ENCODE data around the gene SORBS2. TPM values are rescaled to one million over a fixed set of nuclear protein-coding genes. Genes with fewer than 3 reads are reported as not detected.
"Not testable (repeated sequence)": the region's sequence is repeated elsewhere in the genome, so short reads cannot be mapped to it uniquely, and the experiment has no call there.

SORBS2 gene, protein sequence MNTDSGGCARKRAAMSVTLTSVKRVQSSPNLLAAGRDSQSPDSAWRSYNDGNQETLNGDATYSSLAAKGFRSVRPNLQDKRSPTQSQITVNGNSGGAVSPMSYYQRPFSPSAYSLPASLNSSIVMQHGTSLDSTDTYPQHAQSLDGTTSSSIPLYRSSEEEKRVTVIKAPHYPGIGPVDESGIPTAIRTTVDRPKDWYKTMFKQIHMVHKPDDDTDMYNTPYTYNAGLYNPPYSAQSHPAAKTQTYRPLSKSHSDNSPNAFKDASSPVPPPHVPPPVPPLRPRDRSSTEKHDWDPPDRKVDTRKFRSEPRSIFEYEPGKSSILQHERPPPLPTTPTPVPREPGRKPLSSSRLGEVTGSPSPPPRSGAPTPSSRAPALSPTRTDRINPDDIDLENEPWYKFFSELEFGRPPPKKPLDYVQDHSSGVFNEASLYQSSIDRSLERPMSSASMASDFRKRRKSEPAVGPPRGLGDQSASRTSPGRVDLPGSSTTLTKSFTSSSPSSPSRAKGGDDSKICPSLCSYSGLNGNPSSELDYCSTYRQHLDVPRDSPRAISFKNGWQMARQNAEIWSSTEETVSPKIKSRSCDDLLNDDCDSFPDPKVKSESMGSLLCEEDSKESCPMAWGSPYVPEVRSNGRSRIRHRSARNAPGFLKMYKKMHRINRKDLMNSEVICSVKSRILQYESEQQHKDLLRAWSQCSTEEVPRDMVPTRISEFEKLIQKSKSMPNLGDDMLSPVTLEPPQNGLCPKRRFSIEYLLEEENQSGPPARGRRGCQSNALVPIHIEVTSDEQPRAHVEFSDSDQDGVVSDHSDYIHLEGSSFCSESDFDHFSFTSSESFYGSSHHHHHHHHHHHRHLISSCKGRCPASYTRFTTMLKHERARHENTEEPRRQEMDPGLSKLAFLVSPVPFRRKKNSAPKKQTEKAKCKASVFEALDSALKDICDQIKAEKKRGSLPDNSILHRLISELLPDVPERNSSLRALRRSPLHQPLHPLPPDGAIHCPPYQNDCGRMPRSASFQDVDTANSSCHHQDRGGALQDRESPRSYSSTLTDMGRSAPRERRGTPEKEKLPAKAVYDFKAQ (N-terminal part only)
- total RNA-seq: 100 to 1,000 TPM; 210 to 218 TPM

GRCh38 chr4:185811509-185812364 is at the start of gene SORBS2:
TSS of gene SORBS2 (minus strand) at chr4:185812194. CDS start at chr4:185690571, 121,623 bp downstream.
- 3 to 12% methylated on average over 20 of the region's 20 CpGs for WGBS, 2 donors
- peak; percentile 78 to 88 (median 84) for DNase-seq
- Histone ChIP-seq H3K4me3 (peak within 1 kb of the TSS; percentile 54 to 57), H3K27me3 (no peaks in the 10 kb centered on the region), H3K4me1 (peaks cover 27% of the 10 kb centered on the region), H3K27ac (peak within 1 kb of the TSS; percentile 78 to 92 (median 88)), H3K9me3 (peaks cover 0 to 6% (median 0%) of the 10 kb centered on the region in 3 donors), H3K36me3 (replicated peaks in 1 of 2; ENCODE audit: insufficient read depth in 1 of 2, low read depth in 2 of 2) (no peaks in the 10 kb centered on the region)
- intact Hi-C loops (cut with DNase I): no loop called here
- no peak for TF ChIP-seq CTCF (IDR thresholded peaks at IDR 0.05)
- TF ChIP-seq POLR2A (IDR thresholded peaks at IDR 0.05): peak; percentile 59 to 93 (median 92)
- peak; percentile 85 for ATAC-seq

DNA sequence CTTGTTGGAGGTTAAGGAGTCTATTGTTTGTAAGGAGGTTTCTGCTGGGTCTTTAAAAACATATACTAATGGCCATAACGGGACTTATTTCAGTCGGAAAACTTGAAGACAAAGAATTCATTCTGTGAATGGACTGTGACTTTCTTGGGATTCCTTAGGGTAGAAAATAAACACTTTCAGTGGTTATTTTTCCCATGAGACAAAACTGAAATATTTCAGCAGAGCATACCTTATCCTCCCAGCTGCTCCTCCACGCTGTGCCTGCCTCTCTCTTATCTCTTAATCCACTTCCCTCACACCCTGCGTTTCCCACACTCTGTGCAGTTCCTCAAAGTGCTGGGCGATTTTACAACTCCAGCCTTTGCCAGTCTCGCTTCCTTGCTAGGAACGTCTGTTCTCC is 47.1 kb upstream of the SORBS2 start:
- H3K4me3 ChIP-seq: no peak overlapping the region
- H3K4me1 ChIP-seq: peaks cover 13% of the 10 kb centered on the region
- no peaks in the 10 kb centered on the region for H3K9me3 ChIP-seq
- H3K27me3 ChIP-seq: no peaks in the 10 kb centered on the region
- ATAC-seq: peak; percentile 87
- intact Hi-C loops (cut with DNase I): no loop called here
- peak overlapping the region in 3 of 4 donors; percentile 24 to 57 (median 54) for H3K27ac ChIP-seq
- 8 to 10% methylated on average over 7 of the region's 7 CpGs for WGBS, 2 donors
- H3K36me3 ChIP-seq (replicated peaks in 1 of 2; ENCODE audit: insufficient read depth in 1 of 2, low read depth in 2 of 2): no peaks in the 10 kb centered on the region
- peak; percentile 45 to 68 (median 50) for DNase-seq
- TF ChIP-seq CTCF (IDR thresholded peaks at IDR 0.05) (no peak), POLR2A (IDR thresholded peaks at IDR 0.05) (no peak)

DNA sequence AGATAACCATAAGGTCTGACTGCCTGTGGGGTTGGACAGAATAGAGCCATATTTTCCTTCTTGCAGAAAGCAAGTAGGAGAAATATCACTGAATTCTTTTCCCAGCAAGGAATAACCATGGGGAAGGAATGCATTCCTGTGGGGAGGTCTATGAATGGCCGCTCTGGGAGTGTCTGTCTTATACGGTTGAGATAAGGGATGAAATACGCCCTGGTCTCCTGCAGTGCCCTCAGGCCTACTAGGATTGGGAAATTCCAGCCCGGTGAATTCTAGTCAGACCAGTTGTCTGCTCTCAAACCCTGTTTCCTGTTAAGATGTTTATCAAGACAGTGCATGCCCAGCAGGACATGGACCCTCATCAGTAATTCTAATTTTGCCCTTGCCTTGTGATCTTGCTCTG is 45.6 kb upstream of the SORBS2 start:
- intact Hi-C loops (cut with DNase I): not testable (repeated sequence)
- WGBS, 2 donors: 69 to 74% methylated on average over 4 of the region's 4 CpGs

GRCh38 chr4:185853841-185854240 is 41.8 kb upstream of the SORBS2 start:
- H3K36me3 ChIP-seq (replicated peaks in 1 of 2; ENCODE audit: insufficient read depth in 1 of 2, low read depth in 2 of 2): no peaks in the 10 kb centered on the region
- no peak overlapping the region for H3K27ac ChIP-seq
- H3K27me3 ChIP-seq: no peaks in the 10 kb centered on the region
- DNase-seq: no peak
- H3K4me3 ChIP-seq: no peak overlapping the region
- H3K4me1 ChIP-seq: peaks cover 15% of the 10 kb centered on the region
- WGBS, 2 donors: 90 to 92% methylated on average over 3 of the region's 3 CpGs
- TF ChIP-seq CTCF (IDR thresholded peaks at IDR 0.05) (no peak), POLR2A (IDR thresholded peaks at IDR 0.05) (no peak)
- no peaks in the 10 kb centered on the region for H3K9me3 ChIP-seq
- no peak for ATAC-seq
- intact Hi-C loops (cut with DNase I): no loop called here

More for the DNA sequence above, 45.6 kb upstream of the SORBS2 start:
- not testable (repeated sequence) for H3K27me3 ChIP-seq; H3K9me3 ChIP-seq; H3K4me3 ChIP-seq; H3K27ac ChIP-seq; DNase-seq; ATAC-seq; H3K36me3 ChIP-seq (replicated peaks in 1 of 2; ENCODE audit: insufficient read depth in 1 of 2, low read depth in 2 of 2)
- peaks cover 13% of the 10 kb centered on the region for H3K4me1 ChIP-seq
